ENCODE results near the gene KIAA2012.

KIAA2012 gene

GRCh38 chr2:202095235-202095634, 22.2 kb downstream of the KIAA2012 start:
- no peak overlapping the region for H3K4me2 ChIP-seq (ENCODE audit: low read length)
- H3K4me1 ChIP-seq (ENCODE audit: control insufficient read depth, low read length) = peaks cover 5% of the 10 kb centered on the region
- no peaks in the 10 kb centered on the region for H3K9me2 ChIP-seq (replicated peaks; ENCODE audit: control insufficient read depth, low read length)
- no peak overlapping the region for H3K4me3 ChIP-seq (ENCODE audit: low read length)
- H3K9me3 ChIP-seq (ENCODE audit: control insufficient read depth, insufficient read depth, low read length) = no peaks in the 10 kb centered on the region
- H3F3A ChIP-seq (ENCODE audit: control insufficient read depth, insufficient read depth) = no peaks in the 10 kb centered on the region
- no peaks in the 10 kb centered on the region for H3K27me3 ChIP-seq (ENCODE audit: control insufficient read depth, low read length)
- TF ChIP-seq EZH2phosphoT487 (IDR thresholded peaks at IDR 0.05; ENCODE audit: borderline replicate concordance, low read length) (no peak), CTCF (IDR thresholded peaks at IDR 0.05; ENCODE audit: low read depth, low read length, poor library complexity, severe bottlenecking) (no peak)
- no peaks in the 10 kb centered on the region for H3K79me2 ChIP-seq (ENCODE audit: control insufficient read depth, low read length)
- H3K36me3 ChIP-seq (ENCODE audit: control insufficient read depth, low read length) = no peaks in the 10 kb centered on the region
- no peak overlapping the region for H3K27ac ChIP-seq (ENCODE audit: low read depth, low read length)
- H4K20me1 ChIP-seq (ENCODE audit: control insufficient read depth, insufficient read depth, low read depth, low read length) = no peaks in the 10 kb centered on the region

DNA sequence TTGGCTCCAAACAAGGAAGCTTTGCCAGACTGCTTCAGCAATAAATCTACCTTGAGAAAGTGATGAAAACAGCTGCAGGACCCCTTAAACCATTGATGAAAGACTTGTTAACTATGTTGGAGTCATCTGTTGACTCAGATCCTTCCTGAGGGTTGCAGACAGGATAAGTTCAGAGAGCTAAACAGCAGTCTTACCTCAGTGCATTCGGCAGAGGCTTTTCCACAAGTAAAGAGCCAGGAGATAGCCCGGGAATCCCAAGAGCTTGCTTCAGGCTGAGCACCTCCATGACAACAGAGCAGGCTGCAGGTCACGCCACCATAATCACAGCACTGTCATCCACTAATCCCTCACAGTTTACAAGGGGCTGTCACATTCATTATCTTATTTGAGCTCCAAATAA, 23.7 kb downstream of the KIAA2012 start:
- H4K20me1 ChIP-seq (ENCODE audit: control insufficient read depth, insufficient read depth, low read depth, low read length) = no peaks in the 10 kb centered on the region
- H3K36me3 ChIP-seq (ENCODE audit: control insufficient read depth, low read length) = no peaks in the 10 kb centered on the region
- no peak overlapping the region for H3K27ac ChIP-seq (ENCODE audit: low read depth, low read length)
- no peaks in the 10 kb centered on the region for H3F3A ChIP-seq (ENCODE audit: control insufficient read depth, insufficient read depth)
- H3K27me3 ChIP-seq (ENCODE audit: control insufficient read depth, low read length) = no peaks in the 10 kb centered on the region
- H3K4me1 ChIP-seq (ENCODE audit: control insufficient read depth, low read length) = peaks cover 10% of the 10 kb centered on the region
- H3K79me2 ChIP-seq (ENCODE audit: control insufficient read depth, low read length) = no peaks in the 10 kb centered on the region
- TF ChIP-seq CTCF (IDR thresholded peaks at IDR 0.05; ENCODE audit: low read depth, low read length, poor library complexity, severe bottlenecking) (no peak), EZH2phosphoT487 (IDR thresholded peaks at IDR 0.05; ENCODE audit: borderline replicate concordance, low read length) (no peak)
- no peaks in the 10 kb centered on the region for H3K9me2 ChIP-seq (replicated peaks; ENCODE audit: control insufficient read depth, low read length)
- H3K4me2 ChIP-seq (ENCODE audit: low read length) = no peak overlapping the region
- H3K9me3 ChIP-seq (ENCODE audit: control insufficient read depth, insufficient read depth, low read length) = no peaks in the 10 kb centered on the region
- H3K4me3 ChIP-seq (ENCODE audit: low read length) = no peak overlapping the region

DNA sequence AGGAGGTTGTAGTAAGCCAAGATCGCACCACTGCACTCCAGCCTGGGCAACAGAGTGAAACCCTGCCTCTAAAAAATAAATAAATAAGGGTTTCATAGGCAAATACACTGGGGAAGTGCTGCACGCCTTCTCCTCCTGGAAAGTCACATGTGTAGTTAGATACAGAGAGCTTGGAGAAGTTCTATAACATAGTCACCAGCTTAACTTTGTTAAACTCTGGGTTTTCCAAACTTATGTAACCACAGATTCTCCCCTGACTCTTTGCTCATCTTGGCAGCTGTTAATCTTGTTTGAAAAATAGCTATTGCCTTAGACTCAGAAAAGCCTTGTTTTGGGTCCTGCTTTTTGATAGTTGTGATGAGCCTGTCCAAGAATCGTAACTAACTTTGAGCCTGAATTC, 25.2 kb downstream of the KIAA2012 start:
- Histone ChIP-seq H3K79me2 (ENCODE audit: control insufficient read depth, low read length) (no peaks in the 10 kb centered on the region), H3K36me3 (ENCODE audit: control insufficient read depth, low read length) (no peaks in the 10 kb centered on the region), H3K9me3 (ENCODE audit: control insufficient read depth, insufficient read depth, low read length) (no peaks in the 10 kb centered on the region), H3K27me3 (ENCODE audit: control insufficient read depth, low read length) (no peaks in the 10 kb centered on the region), H3K4me3 (ENCODE audit: low read length) (no peak overlapping the region), H3K9me2 (replicated peaks; ENCODE audit: control insufficient read depth, low read length) (no peaks in the 10 kb centered on the region), H3K27ac (ENCODE audit: low read depth, low read length) (no peak overlapping the region), H3F3A (ENCODE audit: control insufficient read depth, insufficient read depth) (no peaks in the 10 kb centered on the region), H3K4me2 (ENCODE audit: low read length) (no peak overlapping the region), H3K4me1 (ENCODE audit: control insufficient read depth, low read length) (peaks cover 10% of the 10 kb centered on the region), H4K20me1 (ENCODE audit: control insufficient read depth, insufficient read depth, low read depth, low read length) (no peaks in the 10 kb centered on the region)
- TF ChIP-seq CTCF (IDR thresholded peaks at IDR 0.05; ENCODE audit: low read depth, low read length, poor library complexity, severe bottlenecking) (no peak), EZH2phosphoT487 (IDR thresholded peaks at IDR 0.05; ENCODE audit: borderline replicate concordance, low read length) (no peak)

- H3K4me2 ChIP-seq (ENCODE audit: low read length) = no peak overlapping the region
Measured at GRCh38 chr2:202099515-202099914, 26.5 kb downstream of the KIAA2012 start.

More at GRCh38 chr2:202099515-202099914, 26.5 kb downstream of the KIAA2012 start:
- H3K36me3 ChIP-seq (ENCODE audit: control insufficient read depth, low read length) = no peaks in the 10 kb centered on the region
- peaks cover 10% of the 10 kb centered on the region for H3K4me1 ChIP-seq (ENCODE audit: control insufficient read depth, low read length)
- no peaks in the 10 kb centered on the region for H3K9me3 ChIP-seq (ENCODE audit: control insufficient read depth, insufficient read depth, low read length)
- 0 out of 2 replicates have a peak, but pooled peaks cover 1% of the 10 kb centered on the region for H3K27me3 ChIP-seq (ENCODE audit: control insufficient read depth, low read length)
- no peaks in the 10 kb centered on the region for H3F3A ChIP-seq (ENCODE audit: control insufficient read depth, insufficient read depth)
- H4K20me1 ChIP-seq (ENCODE audit: control insufficient read depth, insufficient read depth, low read depth, low read length) = no peaks in the 10 kb centered on the region
- H3K4me3 ChIP-seq (ENCODE audit: low read length) = no peak overlapping the region
- no peaks in the 10 kb centered on the region for H3K9me2 ChIP-seq (replicated peaks; ENCODE audit: control insufficient read depth, low read length)
- no peak overlapping the region for H3K27ac ChIP-seq (ENCODE audit: low read depth, low read length)
- H3K79me2 ChIP-seq (ENCODE audit: control insufficient read depth, low read length) = no peaks in the 10 kb centered on the region
- TF ChIP-seq CTCF (IDR thresholded peaks at IDR 0.05; ENCODE audit: low read depth, low read length, poor library complexity, severe bottlenecking) = no peak
- TF ChIP-seq EZH2phosphoT487 (IDR thresholded peaks at IDR 0.05; ENCODE audit: borderline replicate concordance, low read length) = no peak
